H1 (cell line): Measurements from ENCODE around the gene GALNT13. TPM values are rescaled to one million over a fixed set of nuclear protein-coding genes. Genes with fewer than 3 reads are reported as not detected.

Source experiments
- CTCF ChIA-PET: fragments of 300-600 bp; sonication (Branson Sonifier 250); formaldehyde crosslinking; loops from one replicate; lab custom pipeline; 2021; ENCODE audit not compliant: partially characterized antibody; lab: Charles Lee
- POLR2A ChIA-PET: fragments of 300-600 bp; sonication (Branson Sonifier 250); formaldehyde crosslinking; loops from one replicate; lab custom pipeline; 2021; ENCODE audit warnings: inconsistent platforms; ENCODE audit not compliant: partially characterized antibody; lab: Charles Lee
- DNase-seq, 2 experiments: peaks; one replicate each; pipeline versions ENCODE4 v3.0.0 to v3.0.0-alpha.2; 2010 to 2022; ENCODE audit warnings: low spot score in 2 of 2, low read depth in 1 of 2, mixed read lengths in 1 of 2
- FAIRE-seq: peaks from 2 replicates; lab custom pipeline; 2011; peaks lifted over from hg19 to GRCh38; lab: Jason Lieb, UNC
- H2AFZ ChIP-seq: 2 replicates; pipeline ENCODE4 v1.8.1; 2012; ENCODE audit warnings: low read length, inconsistent platforms
- H2AK5ac ChIP-seq: 2 replicates; pipeline ENCODE4 v1.6.1; 2013; ENCODE audit warnings: low read depth, low read length
- H2BK120ac ChIP-seq: replicated peaks from 2 replicates; pipeline ENCODE3; 2013; ENCODE audit warnings: low read depth, low read length, inconsistent platforms
- H2BK12ac ChIP-seq: 2 replicates; pipeline ENCODE4 v1.6.1; 2013; ENCODE audit warnings: low read depth, low read length
- H2BK15ac ChIP-seq: 2 replicates; pipeline ENCODE4 v1.6.1; 2013; ENCODE audit warnings: low read length
- H2BK20ac ChIP-seq: 2 replicates; pipeline ENCODE4 v1.6.1; 2013; ENCODE audit warnings: low read length
- H2BK5ac ChIP-seq: 2 replicates; pipeline ENCODE4 v1.6.1; 2013; ENCODE audit warnings: low read depth, low read length
- H3K14ac ChIP-seq: 2 replicates; pipeline ENCODE4 v1.6.1; 2013; ENCODE audit warnings: inconsistent platforms; ENCODE audit not compliant: insufficient read length
- H3K18ac ChIP-seq: 2 replicates; pipeline ENCODE4 v1.6.1; 2013; ENCODE audit warnings: low read length; ENCODE audit errors: extremely low read depth
- H3K23ac ChIP-seq: 2 replicates; pipeline ENCODE4 v1.6.1; 2013; ENCODE audit warnings: inconsistent platforms; ENCODE audit not compliant: insufficient read length
- H3K23me2 ChIP-seq: 2 replicates; pipeline ENCODE4 v1.6.1; 2013; ENCODE audit warnings: low read depth, low read length
- H3K27ac ChIP-seq: 2 replicates; pipeline ENCODE4 v1.6.1; 2011; ENCODE audit warnings: low read depth, low read length, inconsistent platforms
- H3K27me3 ChIP-seq, 4 experiments: replicated peaks in 1 of 4; 1 replicate in 1 of 4; 2 replicates in 3 of 4; pipeline versions ENCODE4 v1.6.1 to v1.8.1; 2011 to 2013; ENCODE audit warnings: low read length in 3 of 4, mild to moderate bottlenecking in 3 of 4, inconsistent platforms in 2 of 4, mixed read lengths in 2 of 4, moderate library complexity in 1 of 4; ENCODE audit not compliant: control insufficient read depth in 3 of 4, insufficient read depth in 3 of 4; ENCODE audit errors: extremely low read depth in 1 of 4
- H3K36me3 ChIP-seq, 4 experiments: 2 replicates each; pipeline versions ENCODE4 v1.6.1 to v1.8.1; 2011 to 2013; ENCODE audit warnings: mild to moderate bottlenecking in 4 of 4, low read length in 3 of 4, moderate library complexity in 2 of 4, control low read depth in 1 of 4, inconsistent platforms in 1 of 4; ENCODE audit not compliant: insufficient read depth in 4 of 4, control insufficient read depth in 2 of 4
- H3K4ac ChIP-seq: replicated peaks from 2 replicates; pipeline ENCODE3; 2013; ENCODE audit warnings: low read length, low read depth, mixed read lengths, inconsistent platforms; ENCODE audit not compliant: insufficient read length
- H3K4me1 ChIP-seq, 4 experiments: replicated peaks in 1 of 4; 1 replicate in 1 of 4; 2 replicates in 3 of 4; pipeline versions ENCODE4 v1.6.1 to v1.8.1; 2011 to 2013; ENCODE audit warnings: low read length in 3 of 4, inconsistent platforms in 2 of 4, mixed read lengths in 1 of 4; ENCODE audit not compliant: insufficient read depth in 4 of 4, control insufficient read depth in 3 of 4
- H3K4me2 ChIP-seq, 2 experiments: 2 replicates each; pipeline versions ENCODE4 v1.6.1 to v1.8.1; 2011 to 2013; ENCODE audit warnings: low read depth in 2 of 2, low read length in 2 of 2, control low read depth in 1 of 2, inconsistent platforms in 1 of 2, mild to moderate bottlenecking in 1 of 2; ENCODE audit not compliant: insufficient read depth in 1 of 2
- H3K4me3 ChIP-seq, 4 experiments: fragments of 200-600, 300-600 bp in 1 of 4; sonication (generic), shearing (Covaris generic), sonication (Bioruptor Twin) in 1 of 4; 2 replicates each; pipeline versions ENCODE4 v1.5.1 to v1.8.1; 2011 to 2016; ENCODE audit warnings: low read length in 4 of 4, low read depth in 3 of 4, control low read depth in 2 of 4, inconsistent platforms in 2 of 4, mild to moderate bottlenecking in 2 of 4, mixed read lengths in 1 of 4, moderate library complexity in 1 of 4; ENCODE audit not compliant: insufficient read depth in 2 of 4; ENCODE audit errors: extremely low read depth in 1 of 4
- H3K56ac ChIP-seq: replicated peaks from 2 replicates; pipeline ENCODE3; 2013; ENCODE audit warnings: low read depth, mild to moderate bottlenecking, mixed read lengths, low read length, inconsistent platforms; ENCODE audit not compliant: insufficient read length
- H3K79me1 ChIP-seq: 2 replicates; pipeline ENCODE4 v1.6.1; 2013; ENCODE audit warnings: low read depth, low read length, control low read depth
- H3K79me2 ChIP-seq, 2 experiments: 2 replicates each; pipeline versions ENCODE4 v1.6.1 to v1.8.1; 2012 to 2013; ENCODE audit warnings: low read length in 2 of 2, mild to moderate bottlenecking in 2 of 2, inconsistent platforms in 1 of 2; ENCODE audit not compliant: insufficient read depth in 2 of 2, control insufficient read depth in 1 of 2
- H3K9ac ChIP-seq, 4 experiments: replicated peaks in 1 of 4; 1 replicate in 1 of 4; 2 replicates in 3 of 4; pipeline versions ENCODE4 v1.6.1 to v1.8.1; 2011 to 2013; ENCODE audit warnings: low read depth in 3 of 4, low read length in 3 of 4, control low read depth in 2 of 4, mild to moderate bottlenecking in 2 of 4, moderate library complexity in 2 of 4, inconsistent platforms in 1 of 4; ENCODE audit errors: extremely low read depth in 1 of 4
- H3K9me3 ChIP-seq, 2 experiments: 2 replicates each; pipeline versions ENCODE4 v1.6.1 to v1.8.1; 2012 to 2013; ENCODE audit warnings: mild to moderate bottlenecking in 2 of 2, moderate library complexity in 2 of 2, control low read depth in 1 of 2, inconsistent platforms in 1 of 2, low read depth in 1 of 2, low read length in 1 of 2, mixed read lengths in 1 of 2; ENCODE audit not compliant: insufficient read depth in 2 of 2
- H4K20me1 ChIP-seq, 2 experiments: replicated peaks in 1 of 2; 2 replicates each; pipeline versions ENCODE3 to v1.8.1; 2011 to 2013; ENCODE audit warnings: inconsistent platforms in 2 of 2, low read length in 2 of 2, mild to moderate bottlenecking in 1 of 2; ENCODE audit not compliant: insufficient read depth in 2 of 2, control insufficient read depth in 1 of 2
- H4K5ac ChIP-seq: 2 replicates; pipeline ENCODE4 v1.6.1; 2013; ENCODE audit warnings: low read length, low read depth, mixed read lengths, inconsistent platforms; ENCODE audit not compliant: insufficient read length
- H4K8ac ChIP-seq: 2 replicates; pipeline ENCODE4 v1.8.0; 2013; ENCODE audit warnings: mild to moderate bottlenecking, moderate library complexity, low read length, inconsistent platforms; ENCODE audit not compliant: insufficient read depth; ENCODE audit errors: extremely low read depth
- H4K91ac ChIP-seq: replicated peaks from 2 replicates; pipeline ENCODE3; 2013; ENCODE audit warnings: low read length, mixed read lengths, inconsistent platforms; ENCODE audit not compliant: insufficient read length
- BACH1 ChIP-seq: IDR thresholded peaks from 2 replicates; pipeline ENCODE4 v1.6.1; 2012; ENCODE audit warnings: low read length, improper control_type of control experiment
- CHD2 ChIP-seq: IDR thresholded peaks from 2 replicates; pipeline ENCODE4 v1.6.1; 2012; ENCODE audit warnings: low read length, improper control_type of control experiment
- JUND ChIP-seq: IDR thresholded peaks from 2 replicates; pipeline ENCODE4 v1.6.1; 2011; ENCODE audit warnings: mild to moderate bottlenecking, improper control_type of control experiment, low read length
- RFX5 ChIP-seq: IDR thresholded peaks from 2 replicates; pipeline ENCODE4 v1.6.1; 2011; ENCODE audit warnings: low read depth, low read length, improper control_type of control experiment, borderline replicate concordance
- SIX5 ChIP-seq: IDR thresholded peaks from 2 replicates; pipeline ENCODE4 v1.6.1; 2011; ENCODE audit warnings: mild to moderate bottlenecking, low read depth, low read length
- TAF7 ChIP-seq: optimal IDR thresholded peaks from 2 replicates; pipeline ENCODE3; 2011; ENCODE audit warnings: low read depth, mild to moderate bottlenecking, inconsistent platforms, low read length, moderate library complexity, borderline replicate concordance
- TBP ChIP-seq: IDR thresholded peaks from 2 replicates; pipeline ENCODE4 v1.6.1; 2011; ENCODE audit warnings: low read depth, low read length, improper control_type of control experiment
- polyA plus RNA-seq, 7 experiments: library from polyadenylated mRNA; depleted of rRNA in 3 of 7; stranded (reverse) in 5 of 7; unstranded in 2 of 7; fragments of >200 nt in 5 of 7; fragments of 200-250 nt in 2 of 7; gene quantifications; 1 replicate in 5 of 7; 2 replicates in 1 of 7; 4 replicates in 1 of 7; pipeline versions ENCODE4 v1.2.1 to v1.2.3, GENCODE V29; 2011 to 2013; ENCODE audit warnings: missing spikeins in 2 of 7, mixed read lengths in 2 of 7
- total RNA-seq: library from RNA; stranded (reverse); fragmentation: NEBNext Ultra II Directional; extraction: Animal tissue kit (Norgen Biotek cat#: 25700); gene quantifications from 2 replicates; pipeline ENCODE4 v1.2.1, GENCODE V29; 2021

GALNT13 gene
- total and polyA plus RNA-seq, 2 of the 8 experiments (the other 6 are each of a cell fraction or from before 2014, with no cell fraction given), result 3.2 to 9.6 TPM

- CTCF ChIA-PET, result no interaction called here
- no peak overlapping the region for H3K4me3 ChIP-seq
- TF ChIP-seq TAF7 (no peak), SIX5 (no peak), RFX5 (no peak), CHD2 (no peak), TBP (no peak), JUND (no peak), BACH1 (no peak)
- no peak overlapping the region for H2BK12ac ChIP-seq
- no peaks in the 10 kb centered on the region for H3K79me1 ChIP-seq
- H4K20me1 ChIP-seq, result no peaks in the 10 kb centered on the region
- H2BK15ac ChIP-seq, result no peak overlapping the region
- H2BK120ac ChIP-seq, result no peak overlapping the region
- no peaks in the 10 kb centered on the region for H3K79me2 ChIP-seq
- no peaks in the 10 kb centered on the region for H3K27me3 ChIP-seq
- H3K9ac ChIP-seq, result no peak overlapping the region
- H3K4me2 ChIP-seq, result no peak overlapping the region
- H2BK5ac ChIP-seq, result no peak overlapping the region
- no peak overlapping the region for H2AFZ ChIP-seq
- H3K9me3 ChIP-seq, result no peaks in the 10 kb centered on the region
- no peak overlapping the region for H3K27ac ChIP-seq
- no peak overlapping the region for H2BK20ac ChIP-seq
- no peak overlapping the region for H2AK5ac ChIP-seq
- no peak overlapping the region for H4K91ac ChIP-seq
- no peak overlapping the region for H3K23ac ChIP-seq
- no peak overlapping the region for H3K14ac ChIP-seq
- no peak overlapping the region for H4K5ac ChIP-seq
- H3K4ac ChIP-seq, result no peak overlapping the region
- H3K18ac ChIP-seq, result no peak overlapping the region
- H3K56ac ChIP-seq, result no peak overlapping the region
- DNase-seq (no peak), FAIRE-seq (no peak)
- H3K23me2 ChIP-seq, result no peaks in the 10 kb centered on the region
- no peaks in the 10 kb centered on the region for H3K4me1 ChIP-seq
- no peaks in the 10 kb centered on the region for H3K36me3 ChIP-seq
- POLR2A ChIA-PET, result no interaction called here
- no peak overlapping the region for H4K8ac ChIP-seq
Measured at GRCh38 chr2:154263206-154263605, 391.5 kb downstream of the GALNT13 start.
